ENCODE data around the gene TMEM215. TPM values are rescaled to one million over a fixed set of nuclear protein-coding genes. Genes with fewer than 3 reads are reported as not detected.

The TMEM215 gene, protein sequence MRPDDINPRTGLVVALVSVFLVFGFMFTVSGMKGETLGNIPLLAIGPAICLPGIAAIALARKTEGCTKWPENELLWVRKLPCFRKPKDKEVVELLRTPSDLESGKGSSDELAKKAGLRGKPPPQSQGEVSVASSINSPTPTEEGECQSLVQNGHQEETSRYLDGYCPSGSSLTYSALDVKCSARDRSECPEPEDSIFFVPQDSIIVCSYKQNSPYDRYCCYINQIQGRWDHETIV
- 10 to 100 TPM in 3 of 4 donors, 1 to 10 TPM in 1; 7.5 to 18.6 (median 14.1) TPM for total RNA-seq

DNA sequence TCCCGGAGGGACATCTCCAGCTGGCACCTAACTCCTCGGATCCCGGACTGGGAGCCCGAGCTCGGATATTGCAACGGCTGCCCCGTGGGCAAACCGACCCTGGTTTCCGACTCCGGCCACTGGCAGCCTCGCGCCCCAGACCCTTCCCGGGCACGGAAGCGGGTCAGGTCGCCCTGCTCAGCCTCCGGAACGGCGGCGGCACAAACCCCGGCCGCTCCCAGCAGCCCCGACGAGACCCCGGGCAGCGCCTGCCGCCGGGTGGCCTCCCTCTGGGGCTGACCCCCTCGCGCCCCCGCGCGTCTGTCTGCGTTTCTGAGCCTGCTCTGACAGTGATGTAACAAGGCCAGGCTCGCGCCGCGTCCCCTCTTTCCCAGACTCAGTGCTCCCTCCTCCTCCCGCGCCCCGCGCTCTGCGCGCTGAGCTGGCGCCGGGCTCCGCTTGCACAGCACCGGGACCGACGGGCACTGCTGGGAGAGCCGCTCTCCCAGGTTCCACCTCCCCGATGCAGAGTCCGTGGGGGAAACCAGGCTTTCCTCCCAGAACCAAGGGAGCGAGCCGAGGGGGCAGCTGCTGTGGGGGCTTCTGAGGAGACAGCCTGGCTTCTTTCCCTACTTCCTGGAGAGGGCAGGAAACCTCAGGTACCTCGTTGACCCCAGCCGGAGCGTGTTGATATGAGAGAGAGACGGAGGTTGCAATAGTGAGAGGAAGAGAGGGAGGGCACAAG, at the start of gene TMEM215:
Gene TMEM215 (plus strand): TSS at position 373 of the 724 bp plus-strand sequence. CDS start 644 bp downstream, outside the sequence.
- TF ChIP-seq POLR2A (IDR thresholded peaks at IDR 0.05) (peak in 1 of 2 donors; percentile 44), EP300 (IDR thresholded peaks at IDR 0.05) (peak in 1 of 2 donors; percentile 38)
- TF ChIP-seq, protein P1, sequence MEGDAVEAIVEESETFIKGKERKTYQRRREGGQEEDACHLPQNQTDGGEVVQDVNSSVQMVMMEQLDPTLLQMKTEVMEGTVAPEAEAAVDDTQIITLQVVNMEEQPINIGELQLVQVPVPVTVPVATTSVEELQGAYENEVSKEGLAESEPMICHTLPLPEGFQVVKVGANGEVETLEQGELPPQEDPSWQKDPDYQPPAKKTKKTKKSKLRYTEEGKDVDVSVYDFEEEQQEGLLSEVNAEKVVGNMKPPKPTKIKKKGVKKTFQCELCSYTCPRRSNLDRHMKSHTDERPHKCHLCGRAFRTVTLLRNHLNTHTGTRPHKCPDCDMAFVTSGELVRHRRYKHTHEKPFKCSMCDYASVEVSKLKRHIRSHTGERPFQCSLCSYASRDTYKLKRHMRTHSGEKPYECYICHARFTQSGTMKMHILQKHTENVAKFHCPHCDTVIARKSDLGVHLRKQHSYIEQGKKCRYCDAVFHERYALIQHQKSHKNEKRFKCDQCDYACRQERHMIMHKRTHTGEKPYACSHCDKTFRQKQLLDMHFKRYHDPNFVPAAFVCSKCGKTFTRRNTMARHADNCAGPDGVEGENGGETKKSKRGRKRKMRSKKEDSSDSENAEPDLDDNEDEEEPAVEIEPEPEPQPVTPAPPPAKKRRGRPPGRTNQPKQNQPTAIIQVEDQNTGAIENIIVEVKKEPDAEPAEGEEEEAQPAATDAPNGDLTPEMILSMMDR (IDR thresholded peaks at IDR 0.05): no peak
- DNase-seq (ENCODE audit: low spot score in 2 of 2): no peak
- Histone ChIP-seq H3K4me1 (peaks cover 0 to 10% (median 0%) of the 10 kb centered on the region in 4 donors), H3K4me3 (peak within 1 kb of the TSS in 3 of 4 donors; percentile 22 to 40 (median 28)), H3K9me3 (no peaks in the 10 kb centered on the region), H3K27ac (peak within 1 kb of the TSS in 3 of 4 donors; percentile 56 to 78 (median 75)), H3K27me3 (peaks cover 0 to 30% of the 10 kb centered on the region in 2 donors), H3K36me3 (no peaks in the 10 kb centered on the region)
- WGBS, 2 donors: 0 to 3% methylated on average over 36 to 56 of the region's 59 CpGs

DNA sequence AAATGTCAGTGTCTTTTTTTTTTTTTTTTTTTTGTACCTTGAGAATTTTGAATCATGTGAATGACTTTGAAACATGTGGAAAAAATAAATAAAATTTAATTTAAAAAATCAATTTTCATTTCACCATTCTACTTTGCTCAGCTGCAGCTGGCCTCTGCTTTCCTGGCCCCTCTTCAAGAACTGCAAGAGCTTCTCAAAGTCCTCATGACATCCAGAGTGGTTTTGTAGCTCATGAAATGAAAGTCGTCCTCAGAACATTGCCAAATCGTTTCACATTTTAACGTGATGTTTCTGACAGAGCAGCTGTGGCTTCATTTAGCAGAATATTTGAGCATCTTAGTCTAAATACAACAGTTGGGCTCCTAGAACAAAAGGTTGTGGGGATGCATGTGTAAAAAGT, 47.9 kb upstream of the TMEM215 start:
- H3K4me3 ChIP-seq: no peak overlapping the region
- no peaks in the 10 kb centered on the region for H3K4me1 ChIP-seq
- 77 to 86% methylated on average over 3 of the region's 3 CpGs for WGBS, 2 donors
- TF ChIP-seq, protein P1 (IDR thresholded peaks at IDR 0.05): no peak
- no peak for TF ChIP-seq POLR2A (IDR thresholded peaks at IDR 0.05)
- no peak for TF ChIP-seq EP300 (IDR thresholded peaks at IDR 0.05)
- no peaks in the 10 kb centered on the region for H3K9me3 ChIP-seq
- DNase-seq (ENCODE audit: low spot score in 2 of 2): no peak
- no peaks in the 10 kb centered on the region for H3K27me3 ChIP-seq
- no peaks in the 10 kb centered on the region for H3K36me3 ChIP-seq
- no peak overlapping the region for H3K27ac ChIP-seq

DNA sequence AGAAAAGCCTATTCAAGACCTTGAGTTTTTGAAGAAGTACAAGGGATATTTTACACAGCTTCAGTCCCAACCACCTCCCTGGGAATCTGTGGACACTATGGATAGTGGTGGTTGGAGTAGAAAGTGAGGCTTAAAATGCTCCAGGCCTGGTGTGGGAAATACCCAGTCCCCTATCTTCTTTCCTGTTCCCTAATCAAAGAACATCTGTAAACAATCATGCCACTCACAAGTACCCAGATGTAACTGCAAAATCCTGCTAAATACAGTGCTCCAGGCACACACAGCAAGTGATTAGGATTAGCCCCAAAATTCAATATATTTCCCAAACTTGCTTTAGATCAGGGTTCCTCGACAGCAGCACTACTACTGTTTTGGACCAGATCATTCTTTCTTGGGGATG, 46.0 kb upstream of the TMEM215 start:
- H3K27ac ChIP-seq: no peak overlapping the region
- H3K9me3 ChIP-seq: no peaks in the 10 kb centered on the region
- no peaks in the 10 kb centered on the region for H3K36me3 ChIP-seq
- TF ChIP-seq POLR2A (IDR thresholded peaks at IDR 0.05): no peak
- TF ChIP-seq EP300 (IDR thresholded peaks at IDR 0.05): no peak
- TF ChIP-seq, protein P1 (IDR thresholded peaks at IDR 0.05): no peak
- H3K4me1 ChIP-seq: peaks cover 0 to 9% (median 0%) of the 10 kb centered on the region in 4 donors
- H3K4me3 ChIP-seq: no peak overlapping the region
- DNase-seq (ENCODE audit: low spot score in 2 of 2): no peak
- H3K27me3 ChIP-seq: no peaks in the 10 kb centered on the region
- 75 to 83% methylated on average over 1 of the region's 1 CpG for WGBS, 2 donors

DNA sequence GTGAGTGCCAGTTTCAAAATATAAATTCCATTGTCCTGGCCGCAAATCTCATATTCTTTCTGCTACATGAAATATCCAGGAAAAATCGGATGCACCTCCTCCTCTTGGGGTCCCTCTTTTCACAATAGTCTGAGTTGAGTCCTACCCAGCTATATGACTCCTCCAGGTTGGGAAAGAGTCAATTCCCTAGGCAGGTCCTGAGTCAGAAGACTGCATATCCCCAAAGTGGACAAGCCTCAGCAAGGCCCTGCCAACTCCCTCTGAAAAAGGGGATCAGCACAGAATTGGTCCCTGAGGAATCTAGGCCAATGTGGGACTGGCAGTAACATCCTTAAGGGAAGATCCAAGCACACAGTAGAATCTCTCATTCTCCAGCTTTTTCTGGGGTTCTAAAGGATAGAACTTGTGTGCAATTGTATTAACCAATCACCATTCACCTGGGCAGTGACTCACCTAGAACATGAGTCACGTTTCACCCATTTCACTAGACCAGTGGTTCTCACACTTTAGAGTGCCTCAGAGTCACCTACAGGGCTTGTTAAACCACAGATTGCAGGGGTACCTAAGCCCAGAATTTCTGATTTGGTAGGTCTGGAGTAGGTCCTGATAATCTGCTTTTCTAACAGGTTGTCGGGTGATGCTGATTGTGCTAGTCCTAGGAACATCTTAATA, 44.7 kb upstream of the TMEM215 start:
- H3K4me1 ChIP-seq: peaks cover 0 to 9% (median 0%) of the 10 kb centered on the region in 4 donors
- TF ChIP-seq, protein P1 (IDR thresholded peaks at IDR 0.05): no peak
- TF ChIP-seq POLR2A (IDR thresholded peaks at IDR 0.05) (no peak), EP300 (IDR thresholded peaks at IDR 0.05) (no peak)
- no peak overlapping the region for H3K27ac ChIP-seq
- DNase-seq (ENCODE audit: low spot score in 2 of 2): no peak
- 89 to 93% methylated on average over 4 of the region's 4 CpGs for WGBS, 2 donors
- no peaks in the 10 kb centered on the region for H3K9me3 ChIP-seq
- H3K4me3 ChIP-seq: no peak overlapping the region
- H3K36me3 ChIP-seq: no peaks in the 10 kb centered on the region
- no peaks in the 10 kb centered on the region for H3K27me3 ChIP-seq

Measured in tibial nerve (tissue), 4 donors.